Ishikawa (cell line): ENCODE results near the gene SOX4.

ENCODE experiments used
- EP300 ChIP-seq: IDR thresholded peaks from 2 replicates; pipeline ENCODE4 v1.6.1; 2012; ENCODE audit warnings: borderline replicate concordance
- NFIC ChIP-seq: IDR thresholded peaks from 2 replicates; pipeline ENCODE4 v1.6.1; 2012
- TCF12 ChIP-seq: IDR thresholded peaks from 2 replicates; pipeline ENCODE4 v1.6.1; 2012; ENCODE audit warnings: low read depth
- TF ChIP-seq, protein P1 (sequence below): IDR thresholded peaks from 2 replicates; pipeline ENCODE4 v1.6.1; 2012; ENCODE audit warnings: low read depth, mild to moderate bottlenecking

DNA sequence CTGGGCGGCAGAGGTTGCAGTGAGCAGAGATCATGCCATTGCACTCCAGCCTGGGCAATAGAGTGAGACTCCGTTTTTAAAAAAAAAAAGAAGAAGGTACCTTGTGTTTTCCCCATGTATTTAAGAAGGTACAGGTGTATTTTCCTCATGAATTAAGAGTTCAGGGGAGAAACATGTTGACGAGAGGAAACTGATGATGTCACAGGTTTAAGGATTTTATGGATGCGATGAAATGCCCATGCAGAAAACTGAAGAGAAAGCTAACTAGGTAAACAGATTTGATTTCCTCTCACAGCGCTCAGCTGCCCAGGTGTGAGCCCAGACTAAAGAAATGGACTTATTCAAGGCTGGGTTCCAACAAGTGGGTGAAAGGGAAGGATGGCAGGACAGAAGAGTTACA lies 38.4 kb upstream of the SOX4 start:
- TF ChIP-seq EP300: no peak
- TF ChIP-seq NFIC: no peak
- TF ChIP-seq TCF12: no peak
- TF ChIP-seq, protein P1, sequence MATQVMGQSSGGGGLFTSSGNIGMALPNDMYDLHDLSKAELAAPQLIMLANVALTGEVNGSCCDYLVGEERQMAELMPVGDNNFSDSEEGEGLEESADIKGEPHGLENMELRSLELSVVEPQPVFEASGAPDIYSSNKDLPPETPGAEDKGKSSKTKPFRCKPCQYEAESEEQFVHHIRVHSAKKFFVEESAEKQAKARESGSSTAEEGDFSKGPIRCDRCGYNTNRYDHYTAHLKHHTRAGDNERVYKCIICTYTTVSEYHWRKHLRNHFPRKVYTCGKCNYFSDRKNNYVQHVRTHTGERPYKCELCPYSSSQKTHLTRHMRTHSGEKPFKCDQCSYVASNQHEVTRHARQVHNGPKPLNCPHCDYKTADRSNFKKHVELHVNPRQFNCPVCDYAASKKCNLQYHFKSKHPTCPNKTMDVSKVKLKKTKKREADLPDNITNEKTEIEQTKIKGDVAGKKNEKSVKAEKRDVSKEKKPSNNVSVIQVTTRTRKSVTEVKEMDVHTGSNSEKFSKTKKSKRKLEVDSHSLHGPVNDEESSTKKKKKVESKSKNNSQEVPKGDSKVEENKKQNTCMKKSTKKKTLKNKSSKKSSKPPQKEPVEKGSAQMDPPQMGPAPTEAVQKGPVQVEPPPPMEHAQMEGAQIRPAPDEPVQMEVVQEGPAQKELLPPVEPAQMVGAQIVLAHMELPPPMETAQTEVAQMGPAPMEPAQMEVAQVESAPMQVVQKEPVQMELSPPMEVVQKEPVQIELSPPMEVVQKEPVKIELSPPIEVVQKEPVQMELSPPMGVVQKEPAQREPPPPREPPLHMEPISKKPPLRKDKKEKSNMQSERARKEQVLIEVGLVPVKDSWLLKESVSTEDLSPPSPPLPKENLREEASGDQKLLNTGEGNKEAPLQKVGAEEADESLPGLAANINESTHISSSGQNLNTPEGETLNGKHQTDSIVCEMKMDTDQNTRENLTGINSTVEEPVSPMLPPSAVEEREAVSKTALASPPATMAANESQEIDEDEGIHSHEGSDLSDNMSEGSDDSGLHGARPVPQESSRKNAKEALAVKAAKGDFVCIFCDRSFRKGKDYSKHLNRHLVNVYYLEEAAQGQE: no peak
